ENCODE data around the gene VWDE.

DNA sequence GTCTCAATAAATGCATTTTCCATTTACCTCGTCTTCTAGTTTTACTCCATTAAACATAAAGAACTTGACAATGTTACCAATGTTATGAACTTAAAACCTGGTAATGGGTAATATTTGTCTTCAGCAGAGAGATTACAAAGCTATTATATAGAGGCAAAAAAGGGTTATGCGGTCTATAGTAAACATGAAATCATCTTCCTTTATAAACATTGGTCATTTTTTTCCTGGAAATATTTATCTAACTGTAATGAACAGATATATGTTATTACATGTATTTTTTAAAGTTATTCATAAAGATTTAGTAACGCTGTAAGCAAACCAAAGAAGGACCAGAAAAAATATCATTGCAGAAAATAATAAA lies 1.3 kb downstream of the VWDE start:
- TF ChIP-seq, protein P1, sequence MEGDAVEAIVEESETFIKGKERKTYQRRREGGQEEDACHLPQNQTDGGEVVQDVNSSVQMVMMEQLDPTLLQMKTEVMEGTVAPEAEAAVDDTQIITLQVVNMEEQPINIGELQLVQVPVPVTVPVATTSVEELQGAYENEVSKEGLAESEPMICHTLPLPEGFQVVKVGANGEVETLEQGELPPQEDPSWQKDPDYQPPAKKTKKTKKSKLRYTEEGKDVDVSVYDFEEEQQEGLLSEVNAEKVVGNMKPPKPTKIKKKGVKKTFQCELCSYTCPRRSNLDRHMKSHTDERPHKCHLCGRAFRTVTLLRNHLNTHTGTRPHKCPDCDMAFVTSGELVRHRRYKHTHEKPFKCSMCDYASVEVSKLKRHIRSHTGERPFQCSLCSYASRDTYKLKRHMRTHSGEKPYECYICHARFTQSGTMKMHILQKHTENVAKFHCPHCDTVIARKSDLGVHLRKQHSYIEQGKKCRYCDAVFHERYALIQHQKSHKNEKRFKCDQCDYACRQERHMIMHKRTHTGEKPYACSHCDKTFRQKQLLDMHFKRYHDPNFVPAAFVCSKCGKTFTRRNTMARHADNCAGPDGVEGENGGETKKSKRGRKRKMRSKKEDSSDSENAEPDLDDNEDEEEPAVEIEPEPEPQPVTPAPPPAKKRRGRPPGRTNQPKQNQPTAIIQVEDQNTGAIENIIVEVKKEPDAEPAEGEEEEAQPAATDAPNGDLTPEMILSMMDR (IDR thresholded peaks at IDR 0.05; ENCODE audit: low read depth, low read length), result no peak
- TF ChIP-seq EZH2phosphoT487 (IDR thresholded peaks at IDR 0.05; ENCODE audit: low read depth), result no peak

Data from OCI-LY3 (cell line).